ENCODE data around the gene BTBD2. TPM values are rescaled to one million over a fixed set of nuclear protein-coding genes. Genes with fewer than 3 reads are reported as not detected.

BTBD2 gene
- polyA plus RNA-seq, 2 donors = 40.0 to 48.9 TPM

DNA sequence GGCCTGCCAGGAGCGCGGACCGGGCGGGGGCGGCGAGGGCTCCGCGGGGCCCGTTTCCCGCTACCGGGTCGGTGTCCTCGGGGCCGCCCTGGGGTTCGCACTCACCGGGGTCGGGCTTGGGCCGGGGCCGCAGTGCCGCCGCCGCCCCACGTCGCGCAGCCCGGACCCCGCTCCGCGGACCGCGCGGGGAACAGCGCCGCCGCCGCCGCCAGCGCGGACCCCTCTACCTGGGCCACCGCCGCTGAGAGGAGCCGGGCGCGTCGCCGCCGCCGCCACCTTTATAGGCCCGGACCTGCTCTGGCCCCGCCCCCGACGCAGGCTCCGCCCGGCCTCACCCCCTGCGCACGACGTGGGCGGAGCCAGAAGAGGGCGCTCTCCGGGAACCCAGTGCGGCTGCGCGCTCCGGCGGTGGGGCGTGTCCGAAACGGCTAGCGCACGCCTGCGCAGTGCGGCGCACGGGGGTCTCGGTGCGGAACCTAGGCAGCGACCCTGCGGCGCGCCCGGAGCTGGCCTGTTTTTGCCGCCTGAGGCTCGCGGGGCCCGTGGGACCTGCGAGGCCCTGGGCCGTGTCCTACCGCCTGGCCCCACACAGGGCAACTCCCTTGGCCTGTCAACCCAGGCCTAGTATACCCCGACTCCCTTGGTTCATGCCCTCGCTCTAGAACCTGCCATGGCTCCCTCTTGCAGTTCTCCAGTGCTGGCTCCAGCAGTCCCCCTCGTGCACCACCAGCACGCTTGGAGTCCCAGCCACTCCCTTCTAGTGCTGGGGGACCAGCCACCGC, 35.7 kb upstream of the BTBD2 start, which contains the start of gene MKNK2:
Gene MKNK2, minus strand, starts transcription at position 254 of the 782 bp plus-strand sequence. CDS start 393 bp downstream, outside the sequence.
- H3K36me3 ChIP-seq (ENCODE audit: control insufficient read depth in 2 of 2, insufficient read depth in 2 of 2, low read length in 1 of 2) = peaks cover 0 to 26% of the 10 kb centered on the region in 2 donors
- peak within 1 kb of the TSS; percentile 98 for H3K27ac ChIP-seq (ENCODE audit: low read depth in 2 of 2, low read length in 1 of 2)
- peak within 1 kb of the TSS; percentile 74 to 88 for H3K4me3 ChIP-seq (ENCODE audit: low read depth in 1 of 2, low read length in 2 of 2)
- 2% methylated on average over 58 to 93 of the region's 93 CpGs for WGBS, 2 donors
- H3K4me1 ChIP-seq (ENCODE audit: control insufficient read depth in 2 of 2, insufficient read depth in 2 of 2, low read length in 1 of 2) = peaks cover 32 to 60% of the 10 kb centered on the region in 2 donors
- H3K9me3 ChIP-seq (ENCODE audit: control insufficient read depth in 2 of 2, insufficient read depth in 1 of 2, low read depth in 1 of 2, low read length in 1 of 2) = peaks cover 0 to 3% of the 10 kb centered on the region in 2 donors
- H3K27me3 ChIP-seq (ENCODE audit: control insufficient read depth in 1 of 2, insufficient read depth in 2 of 2, low read length in 2 of 2) = no peaks in the 10 kb centered on the region

DNA sequence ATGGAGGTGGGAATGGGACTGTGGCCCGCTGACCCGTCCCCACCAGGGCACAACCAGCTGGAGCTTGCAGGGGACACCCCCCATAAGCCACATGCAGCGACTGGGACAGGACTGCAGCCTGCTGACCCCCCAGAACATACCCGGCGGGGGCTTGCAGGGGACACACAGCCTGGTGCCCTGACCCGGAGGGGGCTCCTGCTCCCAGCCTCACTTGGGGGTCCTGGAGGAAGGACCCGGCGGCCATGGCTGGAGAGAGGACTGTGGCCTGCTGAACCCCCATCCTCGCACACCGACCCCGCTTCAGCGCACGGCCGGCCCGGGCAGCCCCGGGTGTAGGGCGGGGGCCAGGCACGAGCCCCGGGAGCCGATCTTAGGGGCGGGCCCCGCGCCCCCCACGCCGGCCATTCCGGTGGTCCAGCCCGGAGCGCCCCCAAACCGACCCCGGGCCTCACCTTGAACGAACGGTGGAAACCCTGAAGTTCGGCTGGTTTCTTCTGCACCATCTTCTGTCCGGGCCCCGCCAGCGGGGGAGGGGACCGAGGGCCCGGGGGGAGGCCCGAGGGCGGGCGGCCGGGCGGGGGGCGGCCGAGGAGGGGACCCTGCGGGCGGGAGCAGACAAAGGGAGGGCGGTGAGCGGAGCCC, 35.0 kb upstream of the BTBD2 start:
- 1% methylated on average over 41 to 49 of the region's 49 CpGs for WGBS, 2 donors
- Histone ChIP-seq H3K27ac (ENCODE audit: low read depth in 2 of 2, low read length in 1 of 2) (peak overlapping the region; percentile 98), H3K4me3 (ENCODE audit: low read depth in 1 of 2, low read length in 2 of 2) (peak overlapping the region; percentile 74 to 88), H3K9me3 (ENCODE audit: control insufficient read depth in 2 of 2, insufficient read depth in 1 of 2, low read depth in 1 of 2, low read length in 1 of 2) (peaks cover 0 to 3% of the 10 kb centered on the region in 2 donors), H3K27me3 (ENCODE audit: control insufficient read depth in 1 of 2, insufficient read depth in 2 of 2, low read length in 2 of 2) (no peaks in the 10 kb centered on the region), H3K4me1 (ENCODE audit: control insufficient read depth in 2 of 2, insufficient read depth in 2 of 2, low read length in 1 of 2) (peaks cover 37 to 58% of the 10 kb centered on the region in 2 donors), H3K36me3 (ENCODE audit: control insufficient read depth in 2 of 2, insufficient read depth in 2 of 2, low read length in 1 of 2) (peaks cover 0 to 33% of the 10 kb centered on the region in 2 donors)

DNA sequence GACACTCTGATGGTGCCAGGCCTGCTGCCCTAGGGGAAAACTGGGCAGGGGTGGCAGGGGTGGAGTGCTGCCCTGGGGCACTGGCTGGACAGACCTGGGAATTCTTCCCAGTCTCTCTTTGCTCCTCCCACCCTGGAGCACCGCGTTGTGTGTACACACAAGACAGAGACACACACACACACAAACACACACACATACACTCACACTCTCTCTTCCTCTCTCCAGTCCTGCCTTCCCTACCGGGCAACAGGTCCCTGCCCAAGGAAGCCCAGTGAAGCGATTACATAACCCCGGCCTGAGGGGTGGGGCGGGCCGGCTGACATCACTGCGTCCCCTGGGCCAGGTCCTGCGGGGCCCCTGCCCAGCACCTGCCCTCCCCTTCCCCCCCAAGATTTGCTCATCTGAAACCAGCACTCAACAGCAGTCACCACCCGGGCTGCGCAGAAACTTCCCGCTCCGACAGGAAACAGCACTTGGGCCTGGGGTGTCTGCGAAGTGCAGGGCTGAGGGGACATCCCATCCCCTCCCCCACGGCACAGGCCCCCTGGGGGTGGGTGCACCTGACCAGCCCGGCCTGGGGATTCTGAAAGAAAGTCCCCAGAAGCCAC, 34.3 kb upstream of the BTBD2 start:
- peaks cover 36 to 61% of the 10 kb centered on the region in 2 donors for H3K4me1 ChIP-seq (ENCODE audit: control insufficient read depth in 2 of 2, insufficient read depth in 2 of 2, low read length in 1 of 2)

DNA sequence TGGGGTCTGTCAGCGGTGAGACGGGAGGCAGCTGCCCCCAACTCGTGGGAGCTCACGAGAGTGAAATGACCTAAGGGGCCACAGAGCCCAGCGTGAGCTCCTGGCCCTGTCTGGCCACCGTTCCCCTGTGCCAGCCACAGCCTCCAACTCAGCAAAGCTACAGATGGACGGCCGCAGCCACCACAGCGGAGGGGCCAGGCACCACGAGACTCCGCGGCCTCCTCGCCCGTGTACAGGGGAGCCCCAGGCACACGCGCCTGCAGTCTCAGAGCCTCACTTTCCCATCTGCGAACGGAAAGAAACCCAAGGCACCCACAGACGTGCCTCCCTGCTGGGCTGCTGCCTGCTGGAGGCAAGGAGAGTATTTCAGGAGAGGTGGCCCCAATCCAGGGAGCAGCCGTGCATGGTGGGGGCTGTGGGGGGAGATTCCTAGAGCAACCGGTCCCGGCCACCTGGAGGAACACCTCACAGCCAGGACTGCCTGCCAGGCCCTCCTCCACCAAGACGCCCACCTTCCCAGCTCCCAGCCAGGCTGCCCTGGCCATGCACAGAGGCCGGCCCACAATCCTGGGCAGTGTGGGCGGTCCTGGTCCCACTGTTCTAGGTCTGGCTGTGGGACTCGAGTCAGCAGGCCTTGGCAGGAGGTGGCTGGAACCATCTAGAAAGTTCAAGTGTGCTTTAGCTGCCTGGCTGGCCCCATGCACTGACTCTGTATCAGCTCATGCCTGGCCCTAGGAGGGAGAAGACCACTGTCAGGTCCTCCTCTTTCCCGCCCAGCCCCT, 33.6 kb upstream of the BTBD2 start:
- H3K36me3 ChIP-seq (ENCODE audit: control insufficient read depth in 2 of 2, insufficient read depth in 2 of 2, low read length in 1 of 2) = peaks cover 3 to 42% of the 10 kb centered on the region in 2 donors
- peak overlapping the region; percentile 98 for H3K27ac ChIP-seq (ENCODE audit: low read depth in 2 of 2, low read length in 1 of 2)
- H3K27me3 ChIP-seq (ENCODE audit: control insufficient read depth in 1 of 2, insufficient read depth in 2 of 2, low read length in 2 of 2) = no peaks in the 10 kb centered on the region
- peaks cover 0 to 3% of the 10 kb centered on the region in 2 donors for H3K9me3 ChIP-seq (ENCODE audit: control insufficient read depth in 2 of 2, insufficient read depth in 1 of 2, low read depth in 1 of 2, low read length in 1 of 2)
- peaks cover 36 to 64% of the 10 kb centered on the region in 2 donors for H3K4me1 ChIP-seq (ENCODE audit: control insufficient read depth in 2 of 2, insufficient read depth in 2 of 2, low read length in 1 of 2)
- H3K4me3 ChIP-seq (ENCODE audit: low read depth in 1 of 2, low read length in 2 of 2) = peak overlapping the region; percentile 74 to 88
- 30 to 43% methylated on average over 26 to 27 of the region's 27 CpGs for WGBS, 2 donors

More for the DNA sequence above, 34.3 kb upstream of the BTBD2 start:
- H3K9me3 ChIP-seq (ENCODE audit: control insufficient read depth in 2 of 2, insufficient read depth in 1 of 2, low read depth in 1 of 2, low read length in 1 of 2) = peaks cover 0 to 3% of the 10 kb centered on the region in 2 donors
- H3K27me3 ChIP-seq (ENCODE audit: control insufficient read depth in 1 of 2, insufficient read depth in 2 of 2, low read length in 2 of 2) = no peaks in the 10 kb centered on the region
- H3K4me3 ChIP-seq (ENCODE audit: low read depth in 1 of 2, low read length in 2 of 2) = peak overlapping the region; percentile 74 to 88
- H3K36me3 ChIP-seq (ENCODE audit: control insufficient read depth in 2 of 2, insufficient read depth in 2 of 2, low read length in 1 of 2) = peaks cover 3 to 35% of the 10 kb centered on the region in 2 donors
- WGBS, 2 donors = 1% methylated on average over 16 of the region's 16 CpGs
- peak overlapping the region; percentile 98 for H3K27ac ChIP-seq (ENCODE audit: low read depth in 2 of 2, low read length in 1 of 2)

DNA sequence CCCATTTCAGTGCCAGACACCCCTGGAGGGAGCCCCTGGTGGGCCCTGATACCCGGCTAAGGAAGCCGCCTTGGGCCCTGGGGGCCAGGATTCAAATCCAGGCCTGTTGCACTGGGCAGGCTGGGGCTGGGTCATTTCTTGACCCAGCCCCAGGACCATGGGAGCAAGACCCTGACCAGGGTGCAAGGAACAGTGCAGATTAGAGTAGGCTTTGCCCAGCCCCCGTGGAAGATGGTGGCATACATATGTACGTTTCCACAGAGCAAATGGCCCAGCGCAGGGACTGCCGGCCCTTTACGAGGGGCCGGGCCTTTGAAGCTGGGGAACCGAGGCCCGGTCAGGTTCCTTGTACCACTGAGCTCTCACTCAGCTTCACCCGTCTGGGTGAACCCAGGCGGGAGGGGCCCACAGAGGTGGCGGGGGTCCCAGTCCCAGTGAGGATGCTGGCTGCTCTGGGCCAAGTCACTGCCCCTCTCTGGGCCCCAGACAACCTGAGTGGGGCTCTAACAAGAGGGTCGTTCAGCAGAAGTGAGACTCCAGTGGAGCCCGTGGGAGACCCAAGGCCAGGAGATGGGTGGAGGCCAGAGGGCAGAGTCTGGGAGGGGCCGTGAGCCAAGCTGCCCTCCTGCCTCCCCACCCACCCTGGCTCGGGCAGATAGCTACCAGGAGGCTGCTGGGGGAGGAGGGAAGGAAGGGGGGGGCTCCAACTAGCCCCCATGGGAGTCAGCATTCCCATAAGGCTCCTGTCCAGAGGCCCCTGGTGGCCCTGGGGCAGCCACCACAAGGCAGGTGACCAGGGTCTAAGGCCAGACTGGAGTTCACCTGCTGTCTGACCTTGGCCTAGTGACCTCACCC, 32.8 kb upstream of the BTBD2 start:
- Histone ChIP-seq H3K4me3 (ENCODE audit: low read depth in 1 of 2, low read length in 2 of 2) (peak overlapping the region; percentile 74 to 88), H3K4me1 (ENCODE audit: control insufficient read depth in 2 of 2, insufficient read depth in 2 of 2, low read length in 1 of 2) (peaks cover 37 to 64% of the 10 kb centered on the region in 2 donors), H3K9me3 (ENCODE audit: control insufficient read depth in 2 of 2, insufficient read depth in 1 of 2, low read depth in 1 of 2, low read length in 1 of 2) (no peaks in the 10 kb centered on the region), H3K27me3 (ENCODE audit: control insufficient read depth in 1 of 2, insufficient read depth in 2 of 2, low read length in 2 of 2) (no peaks in the 10 kb centered on the region), H3K27ac (ENCODE audit: low read depth in 2 of 2, low read length in 1 of 2) (peak overlapping the region; percentile 98), H3K36me3 (ENCODE audit: control insufficient read depth in 2 of 2, insufficient read depth in 2 of 2, low read length in 1 of 2) (peaks cover 3 to 45% of the 10 kb centered on the region in 2 donors)
- 42 to 49% methylated on average over 17 of the region's 17 CpGs for WGBS, 2 donors

DNA sequence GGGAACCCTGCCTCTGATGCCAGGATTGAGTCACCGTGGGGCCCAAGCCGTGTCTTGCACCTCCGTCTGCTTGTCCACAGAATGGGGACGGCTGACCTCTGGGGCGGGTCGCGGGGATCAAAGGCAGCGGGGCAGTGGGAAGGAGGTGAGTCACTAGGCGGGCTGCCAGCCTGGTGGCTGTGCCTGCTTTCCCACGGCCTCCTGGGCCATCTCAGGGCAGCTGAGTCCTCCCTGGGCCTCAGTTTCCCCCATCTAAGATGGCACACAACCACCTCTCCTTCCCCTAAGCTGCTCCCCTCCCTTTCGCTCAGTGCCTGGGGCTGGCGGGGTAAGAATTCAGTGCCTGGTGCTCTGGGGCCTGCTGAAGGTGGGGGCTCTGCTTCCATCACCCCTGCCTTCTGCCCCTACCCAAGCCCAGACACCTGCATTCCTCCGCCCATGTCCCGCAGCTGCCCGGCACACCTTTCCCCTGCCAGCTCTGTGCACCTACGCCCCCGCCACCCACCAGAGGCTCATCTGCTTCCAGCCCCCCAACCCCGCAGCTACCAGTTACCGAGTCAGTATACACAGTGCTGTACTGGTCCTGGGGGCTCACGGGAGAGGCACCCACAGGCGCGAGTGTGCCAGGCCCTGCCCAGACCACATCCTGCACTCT, 32.1 kb upstream of the BTBD2 start:
- Histone ChIP-seq H3K27me3 (ENCODE audit: control insufficient read depth in 1 of 2, insufficient read depth in 2 of 2, low read length in 2 of 2) (no peaks in the 10 kb centered on the region), H3K27ac (ENCODE audit: low read depth in 2 of 2, low read length in 1 of 2) (peak overlapping the region; percentile 98), H3K4me1 (ENCODE audit: control insufficient read depth in 2 of 2, insufficient read depth in 2 of 2, low read length in 1 of 2) (peaks cover 39 to 71% of the 10 kb centered on the region in 2 donors), H3K9me3 (ENCODE audit: control insufficient read depth in 2 of 2, insufficient read depth in 1 of 2, low read depth in 1 of 2, low read length in 1 of 2) (no peaks in the 10 kb centered on the region), H3K4me3 (ENCODE audit: low read depth in 1 of 2, low read length in 2 of 2) (peak overlapping the region; percentile 27 to 74), H3K36me3 (ENCODE audit: control insufficient read depth in 2 of 2, insufficient read depth in 2 of 2, low read length in 1 of 2) (peaks cover 3 to 50% of the 10 kb centered on the region in 2 donors)
- WGBS, 2 donors = 36 to 40% methylated on average over 22 of the region's 22 CpGs

DNA sequence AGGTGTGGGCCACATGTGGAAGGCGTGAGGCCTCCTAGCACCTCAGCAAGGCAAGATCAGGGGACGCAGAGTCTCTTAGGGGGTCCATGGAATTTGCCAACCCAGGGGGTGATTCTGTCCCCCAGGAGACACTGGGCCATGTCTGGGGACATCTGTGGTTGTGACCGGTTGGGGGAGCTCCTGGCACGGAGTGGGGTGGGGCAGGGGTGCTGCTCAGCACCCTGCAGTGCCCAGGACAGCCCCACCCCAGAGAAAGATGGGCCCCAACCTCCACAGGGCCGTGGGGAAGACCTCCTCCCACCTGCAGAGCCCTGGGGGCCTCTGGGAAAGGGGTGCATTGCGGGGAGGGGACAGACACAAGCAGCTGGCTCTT, 31.5 kb upstream of the BTBD2 start:
- 51 to 59% methylated on average over 5 to 6 of the region's 6 CpGs for WGBS, 2 donors
- Histone ChIP-seq H3K4me3 (ENCODE audit: low read depth in 1 of 2, low read length in 2 of 2) (peak overlapping the region in 1 of 2 donors; percentile 74), H3K27ac (ENCODE audit: low read depth in 2 of 2, low read length in 1 of 2) (peak overlapping the region; percentile 98), H3K4me1 (ENCODE audit: control insufficient read depth in 2 of 2, insufficient read depth in 2 of 2, low read length in 1 of 2) (peaks cover 36 to 70% of the 10 kb centered on the region in 2 donors), H3K9me3 (ENCODE audit: control insufficient read depth in 2 of 2, insufficient read depth in 1 of 2, low read depth in 1 of 2, low read length in 1 of 2) (no peaks in the 10 kb centered on the region), H3K27me3 (ENCODE audit: control insufficient read depth in 1 of 2, insufficient read depth in 2 of 2, low read length in 2 of 2) (no peaks in the 10 kb centered on the region), H3K36me3 (ENCODE audit: control insufficient read depth in 2 of 2, insufficient read depth in 2 of 2, low read length in 1 of 2) (peaks cover 3 to 53% of the 10 kb centered on the region in 2 donors)

All from esophagus (tissue), 2 donors.